Left ventricle myocardium inferior (tissue), 1 donor: ENCODE measurements around the gene ERVH48-1. TPM values are rescaled to one million over a fixed set of nuclear protein-coding genes. Genes with fewer than 3 reads are reported as not detected.

Experiments
- DNase-seq: peaks from one replicate; pipeline ENCODE4 v3.0.0-alpha.2; 2020
- H3K27ac ChIP-seq: fragments of 200-600 bp; replicated peaks from 2 replicates; pipeline ENCODE4 v1.8.0; 2021
- H3K27me3 ChIP-seq: fragments of 200-600 bp; 2 replicates; pipeline ENCODE4 v1.8.0; 2021; ENCODE audit warnings: low read depth
- H3K36me3 ChIP-seq: fragments of 200-600 bp; 2 replicates; pipeline ENCODE4 v1.8.0; 2021
- H3K4me1 ChIP-seq: fragments of 200-600 bp; 2 replicates; pipeline ENCODE4 v1.8.0; 2021
- H3K4me3 ChIP-seq: fragments of 200-600 bp; 2 replicates; pipeline ENCODE4 v1.8.0; 2021; ENCODE audit warnings: mild to moderate bottlenecking, moderate library complexity
- H3K9me3 ChIP-seq: fragments of 200-600 bp; replicated peaks from 2 replicates; pipeline ENCODE4 v1.8.0; 2021
- CTCF ChIP-seq: fragments of 200-600 bp; IDR thresholded peaks from 2 replicates; pipeline ENCODE4 v1.8.0; 2021; ENCODE audit warnings: antibody characterized with exemption, mild to moderate bottlenecking, borderline replicate concordance
- intact Hi-C: fragments of 100-400 bp; cut with micrococcal nuclease; formaldehyde crosslinking; loops from one replicate; pipeline ENCODE4 v1.11.0; 2022
- total RNA-seq: library from RNA; stranded (reverse); fragmentation: NEBNext Ultra II Directional; extraction: Animal tissue kit (Norgen Biotek cat#: 25700); gene quantifications from one replicate; pipeline ENCODE4 v1.2.1, GENCODE V29; 2021
- donor health status: DM: no; HTN: yes; CAD: no; lungs with severe emphysema.

The ERVH48-1 gene
- total RNA-seq, 1 donor from 2014 or later, result not detected

GRCh38 chr21:42905195-42905594, 20.2 kb downstream of the ERVH48-1 start:
- no peak for DNase-seq
- no peak for TF ChIP-seq CTCF
- H3K9me3 ChIP-seq, result no peaks in the 10 kb centered on the region
- H3K4me1 ChIP-seq, result peaks cover 14% of the 10 kb centered on the region
- no peaks in the 10 kb centered on the region for H3K27me3 ChIP-seq
- intact Hi-C loops, result no loop called here
- H3K4me3 ChIP-seq, result no peak overlapping the region
- peaks cover 97% of the 10 kb centered on the region for H3K36me3 ChIP-seq
- H3K27ac ChIP-seq, result no peak overlapping the region

- Histone ChIP-seq H3K9me3 (no peaks in the 10 kb centered on the region), H3K4me1 (peaks cover 22% of the 10 kb centered on the region), H3K36me3 (peaks cover 96% of the 10 kb centered on the region), H3K27me3 (no peaks in the 10 kb centered on the region), H3K4me3 (no peak overlapping the region), H3K27ac (no peak overlapping the region)
- intact Hi-C loops, result no loop called here
- TF ChIP-seq CTCF, result no peak
- no peak for DNase-seq
Observed at GRCh38 chr21:42903817-42904216, 21.6 kb downstream of the ERVH48-1 start.

- Histone ChIP-seq H3K4me1 (peaks cover 45% of the 10 kb centered on the region), H3K9me3 (no peaks in the 10 kb centered on the region), H3K27me3 (no peaks in the 10 kb centered on the region), H3K4me3 (no peak overlapping the region), H3K27ac (no peak overlapping the region), H3K36me3 (peaks cover 86% of the 10 kb centered on the region)
- TF ChIP-seq CTCF, result no peak
- no peak for DNase-seq
- intact Hi-C loops, result no loop called here
Observed at GRCh38 chr21:42900446-42900845, 25.0 kb downstream of the ERVH48-1 start.

GRCh38 chr21:42892931-42893755, 32.3 kb downstream of the ERVH48-1 start, which contains the start of gene NDUFV3:
NDUFV3 (plus strand) TSS chr21:42893309; CDS start chr21:42893334, 25 bp downstream.
- Histone ChIP-seq H3K36me3 (peaks cover 15% of the 10 kb centered on the region), H3K27me3 (no peaks in the 10 kb centered on the region), H3K27ac (peak within 1 kb of the TSS; percentile 98), H3K4me3 (peak within 1 kb of the TSS; percentile 94), H3K9me3 (no peaks in the 10 kb centered on the region), H3K4me1 (peaks cover 45% of the 10 kb centered on the region)
- TF ChIP-seq CTCF, result no peak
- intact Hi-C loops, result no loop called here
- peak; percentile 100 for DNase-seq

- Histone ChIP-seq H3K4me1 (peaks cover 40% of the 10 kb centered on the region), H3K27me3 (no peaks in the 10 kb centered on the region), H3K4me3 (peak overlapping the region; percentile 94), H3K27ac (peak overlapping the region; percentile 98), H3K9me3 (no peaks in the 10 kb centered on the region), H3K36me3 (peaks cover 10% of the 10 kb centered on the region)
- intact Hi-C loops, result no loop called here
- no peak for TF ChIP-seq CTCF
- no peak for DNase-seq
Observed at GRCh38 chr21:42892582-42892930, 32.9 kb downstream of the ERVH48-1 start.
